Naive thymus-derived CD8-positive, alpha-beta T cell (primary cell): ENCODE data around the gene LCMT1. TPM values are rescaled to one million over a fixed set of nuclear protein-coding genes. Genes with fewer than 3 reads are reported as not detected.

Experiments
- ATAC-seq, 2 donors: fragments of 150-1000 bp; cut with Tn5 transposase in 1 of 2; sonication (Bioruptor Pico), chemical (Tn5 transposase) in 1 of 2; 1 replicate in 1 of 2; 2 replicates in 1 of 2; pipeline ENCODE4 v1.10.0; 2021; ENCODE audit warnings: mild to moderate bottlenecking in 2 of 2, moderate library complexity in 2 of 2
- POLR2A ChIA-PET: fragments of 350-600 bp; sonication (Branson Sonifier 250); formaldehyde crosslinking; loops from one replicate; lab custom pipeline; 2021; ENCODE audit warnings: antibody characterized with exemption; lab: Charles Lee
- DNase-seq, 10 donors: peaks; one replicate each; pipeline versions ENCODE4 v3.0.0 to v3.0.0-alpha.2; 2020 to 2022
- H3K27ac Mint-ChIP-seq, 10 donors: one replicate each; pipeline ENCODE4 v1.8.0; 2020 to 2022; ENCODE audit warnings: mild to moderate bottlenecking in 10 of 10, mixed read lengths in 10 of 10, moderate library complexity in 4 of 10, inconsistent platforms in 1 of 10
- H3K27me3 Mint-ChIP-seq, 5 donors: one replicate each; pipeline ENCODE4 v1.8.0; 2021 to 2022; ENCODE audit warnings: mixed read lengths in 5 of 5
- H3K36me3 Mint-ChIP-seq, 3 donors: one replicate each; pipeline ENCODE4 v1.8.0; 2020 to 2022; ENCODE audit warnings: mixed read lengths in 3 of 3, mild to moderate bottlenecking in 2 of 3, inconsistent platforms in 1 of 3
- H3K4me1 Mint-ChIP-seq, 4 donors: one replicate each; pipeline ENCODE4 v1.8.0; 2021 to 2022; ENCODE audit warnings: mixed read lengths in 4 of 4
- H3K4me3 Mint-ChIP-seq, 10 donors: one replicate each; pipeline ENCODE4 v1.8.0; 2020 to 2022; ENCODE audit warnings: mild to moderate bottlenecking in 10 of 10, mixed read lengths in 10 of 10, moderate library complexity in 6 of 10, inconsistent platforms in 1 of 10
- H3K9me3 Mint-ChIP-seq, 9 donors: one replicate each; pipeline ENCODE4 v1.8.0; 2020 to 2022; ENCODE audit warnings: mixed read lengths in 9 of 9, mild to moderate bottlenecking in 3 of 9, inconsistent platforms in 1 of 9, moderate library complexity in 1 of 9
- polyA plus RNA-seq, 3 donors: library from polyadenylated mRNA; unstranded; fragments of 300-500 nt; fragmentation: Illumina TruSeq; gene quantifications; one replicate each; pipeline ENCODE4 v1.2.3, GENCODE V29; 2021
- total RNA-seq, 8 experiments: library from RNA in 2 of 8; stranded (reverse) in 2 of 8; gene quantifications; one replicate each; pipeline ENCODE4 v1.2.3 and lab custom pipeline; 2021 to 2026

LCMT1 gene
- total and polyA plus RNA-seq, 5 experiments from 2014 or later: 29.9 to 41.4 (median 38.7) TPM

DNA sequence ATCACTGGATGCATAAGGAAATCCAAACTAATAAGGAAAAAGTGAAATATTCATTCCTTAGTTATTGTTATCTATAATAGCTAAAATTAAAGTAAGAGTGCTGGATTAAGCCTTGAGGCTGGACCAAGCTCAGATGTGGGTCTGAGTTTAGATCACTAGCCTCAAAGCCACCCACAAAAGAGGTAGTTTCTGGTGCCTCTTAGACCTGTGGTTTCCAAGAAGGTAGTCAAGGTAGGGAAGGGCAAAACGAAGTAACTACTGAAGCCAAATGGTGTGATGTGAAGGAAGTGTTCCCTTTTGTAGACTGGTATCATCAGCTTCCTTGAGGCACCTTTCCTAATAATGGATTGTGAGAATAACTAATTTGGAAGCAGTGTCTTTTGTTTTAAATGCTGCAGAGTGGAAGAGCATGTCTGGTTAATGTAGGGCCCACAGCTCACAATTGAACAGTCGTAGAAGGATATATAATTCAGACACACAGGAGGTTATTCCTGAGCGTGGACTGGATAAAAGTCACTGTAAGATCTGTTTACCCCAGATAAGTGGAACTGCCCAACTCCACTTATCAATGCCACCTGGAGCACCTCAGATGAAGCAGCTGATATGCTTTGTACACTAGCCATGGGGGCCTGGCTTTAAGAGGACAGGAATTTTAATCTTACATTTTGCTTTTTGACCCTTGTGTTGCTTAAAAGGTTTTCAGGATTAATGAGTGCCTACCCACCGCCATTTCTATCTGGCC lies 31.7 kb upstream of the LCMT1 start:
- DNase-seq: no peak
- Mint-ChIP-seq H3K27me3 (no peaks in the 10 kb centered on the region), H3K36me3 (peaks cover 0 to 3% (median 0%) of the 10 kb centered on the region in 3 donors), H3K9me3 (no peaks in the 10 kb centered on the region), H3K4me1 (peaks cover 0 to 4% (median 0%) of the 10 kb centered on the region in 4 donors), H3K27ac (no peak overlapping the region), H3K4me3 (no peak overlapping the region)
- POLR2A ChIA-PET: interaction anchor here (0.7 to 1.5 kb wide), 3 partner anchors 13 to 16 kb away, joined by 3 to 7 read pairs (median 3); no protein-coding TSS in a partner anchor
- no peak for ATAC-seq

DNA sequence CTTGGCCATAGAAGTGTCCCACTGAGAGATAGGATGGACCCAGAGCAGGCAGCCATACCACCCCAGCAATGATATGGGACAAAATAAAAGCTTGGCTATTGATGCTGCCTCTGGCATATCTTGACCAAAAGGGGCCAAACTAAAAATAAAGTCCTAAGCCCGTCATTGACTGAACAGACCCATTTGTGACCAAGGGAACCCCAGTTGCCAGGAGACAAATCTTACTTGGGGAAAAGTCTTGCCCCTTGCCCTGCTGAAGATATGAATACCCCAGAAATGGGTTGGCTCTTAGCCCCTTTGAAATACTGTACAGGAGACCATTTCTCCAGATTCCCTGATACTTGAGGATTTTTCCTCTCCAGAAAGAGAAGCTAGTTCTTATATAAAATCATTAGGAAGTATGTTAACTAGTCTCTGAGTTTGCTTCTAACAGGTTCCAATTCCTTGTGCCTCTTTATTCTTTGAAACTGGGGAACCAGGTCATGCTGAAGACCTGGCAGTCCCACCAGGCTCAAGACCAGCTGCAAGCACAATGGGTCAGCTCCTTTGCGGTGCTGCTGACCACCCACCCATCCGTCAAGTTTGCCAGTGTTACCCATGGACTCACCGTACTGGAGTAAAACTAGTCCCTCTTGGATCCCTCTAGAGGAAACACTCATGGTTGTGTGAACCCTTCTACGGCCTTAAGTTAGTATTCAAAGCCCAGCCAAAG lies 31.0 kb upstream of the LCMT1 start:
- Mint-ChIP-seq H3K27me3 (no peaks in the 10 kb centered on the region), H3K27ac (peak overlapping the region in 1 of 10 donors; percentile 7), H3K4me3 (no peak overlapping the region), H3K36me3 (peaks cover 0 to 3% (median 0%) of the 10 kb centered on the region in 3 donors), H3K9me3 (no peaks in the 10 kb centered on the region), H3K4me1 (peaks cover 0 to 4% (median 0%) of the 10 kb centered on the region in 4 donors)
- POLR2A ChIA-PET: interaction anchor here (0.8 to 1.5 kb wide), 3 partner anchors 13 to 14 kb away, joined by 3 to 7 read pairs (median 3); no protein-coding TSS in a partner anchor
- DNase-seq (no peak), ATAC-seq (no peak)

- POLR2A ChIA-PET: interaction anchor here (0.6 to 1.2 kb wide), 4 partner anchors 12 to 26 kb away, joined by 3 to 4 read pairs (median 3); no protein-coding TSS in a partner anchor
- Mint-ChIP-seq H3K9me3 (no peaks in the 10 kb centered on the region), H3K27me3 (no peaks in the 10 kb centered on the region), H3K36me3 (peaks cover 0 to 3% (median 0%) of the 10 kb centered on the region in 3 donors), H3K27ac (no peak overlapping the region), H3K4me3 (no peak overlapping the region), H3K4me1 (peaks cover 0 to 2% (median 0%) of the 10 kb centered on the region in 4 donors)
- no peak for ATAC-seq
- no peak for DNase-seq
Measured at GRCh38 chr16:25081702-25082101, 29.8 kb upstream of the LCMT1 start.

- no peak overlapping the region for H3K27ac Mint-ChIP-seq
- DNase-seq (no peak), ATAC-seq (no peak)
- no peak overlapping the region for H3K4me3 Mint-ChIP-seq
- H3K36me3 Mint-ChIP-seq: peaks cover 0 to 3% (median 0%) of the 10 kb centered on the region in 3 donors
- peaks cover 0 to 2% (median 0%) of the 10 kb centered on the region in 4 donors for H3K4me1 Mint-ChIP-seq
- no peaks in the 10 kb centered on the region for H3K27me3 Mint-ChIP-seq
- no peaks in the 10 kb centered on the region for H3K9me3 Mint-ChIP-seq
- POLR2A ChIA-PET: no interaction called here
Measured at GRCh38 chr16:25083065-25083464, 28.5 kb upstream of the LCMT1 start.

DNA sequence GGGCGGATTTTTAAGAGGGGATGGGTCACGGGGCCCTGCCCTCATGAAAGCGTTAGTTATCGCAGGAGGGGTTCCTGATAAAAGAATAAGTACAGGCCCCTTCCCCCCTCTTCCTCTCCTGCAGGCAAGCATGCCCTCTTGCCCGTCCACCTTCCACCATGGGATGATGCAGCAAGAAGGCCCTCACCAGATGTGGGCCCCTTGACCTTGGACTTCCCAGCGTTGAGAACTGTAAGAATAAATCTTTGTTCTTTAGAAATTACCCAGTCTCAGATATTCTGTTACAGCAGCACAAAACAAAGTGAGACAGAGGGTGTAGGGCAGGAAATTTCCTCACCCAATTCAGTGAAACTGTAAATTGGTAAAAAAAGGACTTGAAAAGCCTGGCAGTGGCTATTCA lies 27.8 kb upstream of the LCMT1 start:
- Mint-ChIP-seq H3K36me3 (peaks cover 0 to 3% (median 0%) of the 10 kb centered on the region in 3 donors), H3K9me3 (no peaks in the 10 kb centered on the region), H3K4me3 (no peak overlapping the region), H3K27me3 (no peaks in the 10 kb centered on the region), H3K27ac (no peak overlapping the region), H3K4me1 (peaks cover 0 to 2% (median 0%) of the 10 kb centered on the region in 4 donors)
- DNase-seq (no peak), ATAC-seq (no peak)
- POLR2A ChIA-PET: no interaction called here

- H3K36me3 Mint-ChIP-seq: peaks cover 0 to 3% (median 0%) of the 10 kb centered on the region in 3 donors
- no peaks in the 10 kb centered on the region for H3K9me3 Mint-ChIP-seq
- no peak overlapping the region for H3K4me3 Mint-ChIP-seq
- no peaks in the 10 kb centered on the region for H3K27me3 Mint-ChIP-seq
- POLR2A ChIA-PET: interaction anchor here (1.0 kb wide), 1 partner anchor 28 kb away, joined by 3 read pairs; no protein-coding TSS in a partner anchor
- ATAC-seq (no peak), DNase-seq (no peak)
- no peak overlapping the region for H3K27ac Mint-ChIP-seq
- H3K4me1 Mint-ChIP-seq: peaks cover 0 to under 1% (median 0%) of the 10 kb centered on the region in 4 donors
Measured at GRCh38 chr16:25084797-25085196, 26.7 kb upstream of the LCMT1 start.

GRCh38 chr16:25087761-25088160 lies 23.8 kb upstream of the LCMT1 start:
- H3K27me3 Mint-ChIP-seq: no peaks in the 10 kb centered on the region
- peaks cover 0 to 2% (median 0%) of the 10 kb centered on the region in 3 donors for H3K36me3 Mint-ChIP-seq
- no peaks in the 10 kb centered on the region for H3K9me3 Mint-ChIP-seq
- POLR2A ChIA-PET: no interaction called here
- H3K27ac Mint-ChIP-seq: peak overlapping the region in 1 of 10 donors; percentile 0
- no peak for ATAC-seq
- no peak overlapping the region for H3K4me3 Mint-ChIP-seq
- peaks cover 2 to 15% (median 8%) of the 10 kb centered on the region in 4 donors for H3K4me1 Mint-ChIP-seq
- DNase-seq: no peak

GRCh38 chr16:25089351-25089750 lies 22.2 kb upstream of the LCMT1 start:
- POLR2A ChIA-PET: interaction anchor here (2.7 kb wide), 1 partner anchor 22 kb away, joined by 13 read pairs; no protein-coding TSS in a partner anchor
- no peaks in the 10 kb centered on the region for H3K9me3 Mint-ChIP-seq
- H3K4me3 Mint-ChIP-seq: no peak overlapping the region
- H3K27ac Mint-ChIP-seq: peak overlapping the region in 1 of 10 donors; percentile 34
- H3K4me1 Mint-ChIP-seq: peaks cover 15 to 31% (median 22%) of the 10 kb centered on the region in 4 donors
- no peaks in the 10 kb centered on the region for H3K27me3 Mint-ChIP-seq
- DNase-seq (no peak), ATAC-seq (no peak)
- no peaks in the 10 kb centered on the region for H3K36me3 Mint-ChIP-seq

DNA sequence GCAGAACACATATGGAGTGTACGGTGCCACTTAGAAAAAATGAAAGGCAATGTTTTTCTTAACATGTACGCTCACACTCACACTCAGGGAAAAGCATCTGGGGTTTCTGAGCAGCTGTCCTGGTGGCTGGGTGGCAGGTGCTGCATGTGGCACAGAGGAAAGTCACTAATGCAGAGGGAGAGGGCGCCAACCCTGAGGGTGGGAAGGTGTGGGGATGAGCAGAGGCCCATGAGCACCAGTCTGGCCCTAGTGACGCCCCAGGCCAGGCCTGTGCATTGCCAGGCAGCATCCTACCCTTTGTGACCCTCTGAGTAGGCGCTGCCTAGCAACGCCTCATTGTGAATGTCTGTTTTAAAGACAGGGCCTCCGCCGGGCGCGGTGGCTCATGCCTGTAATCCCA lies 19.1 kb upstream of the LCMT1 start:
- H3K4me3 Mint-ChIP-seq: peak overlapping the region in 1 of 10 donors; percentile 62
- POLR2A ChIA-PET: interaction anchor here (0.7 to 1.1 kb wide), 2 partner anchors 31 to 496 kb away, joined by 3 read pairs; no protein-coding TSS in a partner anchor
- H3K36me3 Mint-ChIP-seq: no peaks in the 10 kb centered on the region
- H3K27ac Mint-ChIP-seq: peak overlapping the region in 7 of 10 donors; percentile 36 to 91 (median 66)
- no peak for DNase-seq
- ATAC-seq: no peak
- no peaks in the 10 kb centered on the region for H3K27me3 Mint-ChIP-seq
- H3K4me1 Mint-ChIP-seq: peaks cover 21 to 40% (median 33%) of the 10 kb centered on the region in 4 donors
- no peaks in the 10 kb centered on the region for H3K9me3 Mint-ChIP-seq

DNA sequence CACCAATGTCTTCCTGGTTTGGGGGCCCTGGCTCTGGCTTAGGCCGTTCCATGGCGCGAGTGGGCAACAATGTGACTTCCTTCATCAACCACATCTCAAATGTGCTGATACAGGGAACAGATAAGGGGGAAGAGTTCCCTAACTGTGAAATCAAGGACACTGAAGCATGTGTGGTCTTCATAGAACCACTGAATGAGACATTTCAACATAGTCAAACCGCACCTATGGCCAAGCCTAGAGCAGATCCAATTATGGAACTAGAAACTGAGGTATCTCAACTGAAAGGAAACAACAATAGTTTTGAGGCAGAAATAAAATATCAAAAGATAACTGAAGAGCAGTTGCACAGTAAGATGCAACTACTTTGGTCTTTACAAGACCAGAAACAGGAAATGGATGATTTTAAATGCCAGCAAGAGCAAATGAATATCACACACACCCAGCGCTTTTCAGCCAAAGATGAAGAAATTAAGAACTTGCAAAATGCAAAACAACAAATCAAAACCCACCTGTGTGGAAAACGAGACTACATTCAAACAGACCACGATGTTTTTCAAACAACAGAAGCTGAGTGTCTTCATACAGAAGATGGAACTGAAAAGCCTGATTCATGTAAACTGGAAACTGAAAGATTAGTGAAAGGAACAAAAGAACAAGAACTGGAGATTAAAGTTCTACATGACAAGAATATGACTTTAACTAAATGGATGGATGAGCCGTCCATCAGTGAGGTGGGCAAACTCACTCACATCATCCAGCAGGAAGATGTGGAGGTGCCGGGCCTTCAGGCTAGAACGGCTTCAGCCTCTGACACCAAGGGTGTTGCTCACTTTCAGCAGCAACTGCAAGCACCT lies 18.1 kb upstream of the LCMT1 start:
- Mint-ChIP-seq H3K36me3 (no peaks in the 10 kb centered on the region), H3K4me1 (peaks cover 21 to 40% (median 33%) of the 10 kb centered on the region in 4 donors), H3K27ac (peak overlapping the region; percentile 86 to 98 (median 92)), H3K9me3 (no peaks in the 10 kb centered on the region), H3K27me3 (no peaks in the 10 kb centered on the region), H3K4me3 (peak overlapping the region; percentile 4 to 68 (median 60))
- DNase-seq (peak in 3 of 10 donors; percentile 29 to 45 (median 45)), ATAC-seq (peak; percentile 61 to 77)
- POLR2A ChIA-PET: interaction anchor here (0.5 to 2.2 kb wide), 15 partner anchors 7 to 553 kb away, joined by 3 to 15 read pairs (median 3); partner anchors contain the start of genes ARHGAP17 and LCMT1

DNA sequence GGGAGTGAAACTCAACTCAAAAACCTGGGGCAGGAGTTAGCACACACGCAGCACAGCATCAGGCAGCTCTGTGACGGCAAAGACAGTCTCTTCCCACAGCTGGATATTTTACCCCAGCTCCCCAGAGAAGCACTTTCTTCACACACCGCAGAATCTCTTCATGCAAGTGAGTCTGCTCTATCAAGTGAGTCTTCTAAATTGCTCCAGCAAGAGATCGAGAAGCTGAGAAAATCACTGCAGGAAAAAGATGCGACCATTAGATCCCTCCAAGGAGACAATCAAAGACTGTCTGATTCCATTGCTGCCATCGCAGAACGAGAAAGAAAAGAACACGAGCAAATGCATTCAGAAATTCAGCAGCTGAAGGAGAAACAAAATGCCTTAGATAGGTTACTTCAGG lies 16.9 kb upstream of the LCMT1 start:
- Mint-ChIP-seq H3K36me3 (no peaks in the 10 kb centered on the region), H3K27me3 (no peaks in the 10 kb centered on the region), H3K4me3 (peak overlapping the region in 1 of 10 donors; percentile 69), H3K27ac (peak overlapping the region; percentile 86 to 98 (median 92)), H3K9me3 (no peaks in the 10 kb centered on the region), H3K4me1 (peaks cover 21 to 40% (median 33%) of the 10 kb centered on the region in 4 donors)
- no peak for ATAC-seq
- DNase-seq: no peak
- POLR2A ChIA-PET: interaction anchor here (0.9 to 2.2 kb wide), 12 partner anchors 8 to 555 kb away, joined by 3 to 15 read pairs (median 3); partner anchors contain the start of genes ARHGAP17 and LCMT1
